ENCODE results near the gene GJC3.
"Not testable (repeated sequence)": the region's sequence is repeated elsewhere in the genome, so short reads cannot be mapped to it uniquely, and the experiment has no call there.

The GJC3 gene

DNA sequence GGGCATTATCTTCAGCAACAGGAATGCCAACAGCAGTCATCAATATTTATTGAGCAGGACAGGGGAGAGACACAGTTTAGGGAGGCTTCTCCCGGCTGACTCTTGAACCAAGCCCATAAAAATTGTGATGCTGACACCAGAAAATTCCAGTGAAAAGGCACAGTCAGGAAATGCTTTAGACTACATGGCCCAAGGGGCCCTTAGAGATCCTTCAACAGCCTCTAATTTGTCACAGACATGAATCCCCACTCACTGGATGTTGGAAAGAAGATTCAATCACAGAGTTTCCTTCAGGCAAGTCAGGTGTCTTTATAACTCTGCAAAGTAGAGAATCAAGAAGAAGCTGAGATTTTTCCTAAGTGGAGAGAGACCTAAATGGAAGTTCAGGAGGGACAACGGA lies 1.2 kb downstream of the GJC3 start:
- DNase-seq = no peak

DNA sequence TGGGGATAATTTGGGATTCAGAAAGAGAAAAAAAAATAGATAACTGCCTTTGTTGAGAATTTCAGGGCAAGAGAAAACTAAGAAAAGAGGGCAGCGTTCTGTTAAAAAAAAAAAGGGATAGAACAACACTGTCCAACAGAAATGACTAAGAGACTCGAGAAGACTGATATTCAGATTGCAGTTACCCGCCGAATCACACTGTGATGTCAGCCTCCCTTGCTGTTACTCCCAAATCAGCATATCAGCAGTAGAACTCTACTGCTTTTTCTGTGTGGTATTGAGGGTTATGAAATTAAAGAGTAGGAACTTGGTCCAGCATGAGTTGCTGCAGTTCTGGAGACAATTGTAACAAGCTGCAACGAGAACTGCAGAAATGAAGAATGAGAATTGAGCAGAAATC lies 1.9 kb downstream of the GJC3 start:
- DNase-seq = no peak

DNA sequence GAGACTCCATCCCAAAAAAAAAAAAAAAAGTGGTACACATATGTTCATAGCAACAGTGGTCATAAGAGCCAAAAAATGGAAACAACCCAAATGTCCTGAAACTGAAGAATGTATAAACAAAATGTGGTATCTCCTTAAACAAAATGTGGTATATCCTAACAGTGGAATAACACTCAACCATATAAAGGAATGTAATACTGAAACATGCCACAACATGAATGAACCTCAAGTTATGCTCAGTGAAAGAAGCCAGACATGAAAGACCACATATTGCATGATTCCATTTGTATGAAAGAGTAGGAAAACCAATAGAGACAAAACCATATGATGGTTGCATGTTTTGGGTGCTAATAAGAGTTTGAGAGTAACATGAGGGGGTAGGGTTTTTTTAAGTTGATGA lies 3.1 kb downstream of the GJC3 start:
- no peak for DNase-seq

DNA sequence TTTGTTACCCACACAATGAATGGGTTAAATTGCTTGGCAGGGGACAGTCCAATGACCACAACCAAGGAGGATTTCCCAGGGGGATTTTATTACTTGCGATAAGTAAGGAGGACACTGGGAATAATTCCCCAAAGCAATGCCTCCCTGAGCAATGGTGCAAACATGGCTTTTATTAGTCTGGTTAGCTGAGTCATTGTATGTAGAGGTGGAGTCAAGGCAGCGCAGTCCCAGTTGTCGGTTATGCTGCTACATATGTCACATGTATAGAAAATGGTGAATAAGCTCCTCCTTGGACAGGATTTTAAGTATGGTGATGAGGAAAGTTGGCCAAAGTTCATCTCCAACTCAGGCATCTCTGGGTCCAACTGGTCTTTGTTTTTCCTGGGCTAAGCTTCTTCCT lies 6.2 kb downstream of the GJC3 start:
- no peak for DNase-seq

DNA sequence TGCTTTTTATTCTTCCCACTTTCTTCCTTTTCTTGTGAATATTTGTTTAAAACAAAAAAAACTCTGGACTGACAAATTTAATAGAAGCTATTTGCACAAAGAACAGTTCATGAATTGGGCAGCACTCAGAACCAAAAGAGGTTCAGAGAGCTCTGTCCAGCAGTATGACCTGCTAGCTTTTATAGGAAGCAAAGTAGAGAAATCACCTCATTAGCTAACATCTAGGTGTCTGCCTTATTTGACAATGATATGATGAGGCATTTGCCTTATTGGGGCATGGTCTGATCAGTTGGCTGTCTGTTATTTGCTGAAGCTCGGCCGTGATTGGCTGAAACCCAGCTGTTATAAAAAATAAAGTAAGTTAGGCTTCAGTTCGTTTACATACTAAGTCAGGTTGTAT lies 9.3 kb downstream of the GJC3 start:
- DNase-seq = no peak

DNA sequence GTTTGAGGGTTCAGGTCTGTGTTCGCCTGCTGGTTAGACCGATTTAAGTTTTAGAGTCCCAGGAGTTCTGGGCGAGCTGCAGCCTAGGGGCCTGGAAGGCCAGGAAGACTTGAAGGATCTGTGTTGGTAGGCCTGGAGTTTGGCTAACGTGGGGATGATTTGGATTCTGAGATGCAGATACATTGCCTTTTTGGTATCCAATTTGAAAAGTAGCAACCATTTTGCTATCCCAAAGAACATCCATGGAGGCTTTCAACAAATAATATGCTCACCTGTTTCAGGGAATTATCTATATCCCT lies 9.7 kb downstream of the GJC3 start:
- no peak for DNase-seq

DNA sequence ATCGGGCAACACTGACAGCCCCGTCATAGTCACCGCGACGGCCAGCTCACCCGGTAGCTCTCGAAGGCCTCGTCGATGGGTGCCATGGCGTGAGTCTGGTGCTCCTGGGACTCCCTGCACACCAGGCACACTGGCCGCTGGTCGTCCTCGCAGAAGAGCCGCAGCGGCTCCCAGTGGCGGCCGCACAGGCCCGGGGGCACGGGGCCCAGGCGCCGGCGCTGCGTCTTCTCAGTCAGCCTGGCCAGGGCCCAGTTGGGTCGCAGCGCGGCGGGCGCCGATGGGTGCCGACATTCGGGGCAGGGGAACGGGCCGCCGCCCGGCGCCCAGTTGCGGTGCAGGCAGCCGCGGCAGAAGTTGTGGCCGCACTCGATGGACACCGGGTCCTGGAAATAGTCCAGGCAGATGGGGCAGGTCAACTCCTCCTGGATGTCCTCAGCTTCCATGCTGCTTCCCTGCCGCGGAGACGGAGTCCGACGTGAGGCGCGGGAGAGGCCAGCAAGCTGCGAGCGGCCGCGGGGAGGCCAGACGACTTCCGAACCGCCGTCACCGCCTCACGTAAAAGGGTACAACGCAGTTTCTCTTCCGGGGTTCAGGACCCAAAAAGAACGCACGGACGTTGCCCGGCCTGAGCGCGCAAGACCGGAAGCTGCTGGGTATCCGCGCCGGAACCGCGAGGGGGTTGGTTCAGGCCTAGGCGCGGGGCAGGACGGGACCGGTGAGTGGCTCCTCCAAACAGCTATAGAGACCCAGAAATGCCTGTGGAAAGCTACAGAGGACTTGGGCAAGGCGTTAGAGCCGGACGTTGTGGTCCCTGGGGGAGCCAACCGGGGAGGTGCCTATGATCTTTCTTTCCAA lies 10.2 kb downstream of the GJC3 start, which contains the start of gene TRIM4:
Gene TRIM4, minus strand, starts transcription at position 572 of the 855 bp plus-strand sequence. Its CDS starts 129 bp downstream, at position 443.
- peak; percentile 78 to 95 (median 87) for DNase-seq

DNA sequence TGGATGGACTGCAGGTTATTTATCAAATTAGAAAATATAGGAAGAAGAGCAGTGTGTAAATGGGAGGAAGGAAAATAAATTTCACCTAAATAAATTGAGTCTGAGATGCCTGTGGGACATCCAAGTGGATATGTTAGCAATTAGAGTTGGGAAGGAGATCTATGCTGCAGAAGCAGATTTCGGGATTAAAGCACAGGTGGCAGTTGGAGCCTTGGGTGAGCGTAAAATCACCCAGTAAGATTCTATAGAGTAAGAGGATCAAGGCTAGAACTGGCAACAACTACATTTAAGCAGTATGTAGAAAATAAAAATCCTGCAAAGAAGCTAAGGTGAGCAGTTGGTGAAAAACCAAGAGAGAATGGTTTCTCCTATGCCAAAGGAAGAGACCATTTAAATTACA lies 18.4 kb downstream of the GJC3 start:
- no peak for DNase-seq

DNA sequence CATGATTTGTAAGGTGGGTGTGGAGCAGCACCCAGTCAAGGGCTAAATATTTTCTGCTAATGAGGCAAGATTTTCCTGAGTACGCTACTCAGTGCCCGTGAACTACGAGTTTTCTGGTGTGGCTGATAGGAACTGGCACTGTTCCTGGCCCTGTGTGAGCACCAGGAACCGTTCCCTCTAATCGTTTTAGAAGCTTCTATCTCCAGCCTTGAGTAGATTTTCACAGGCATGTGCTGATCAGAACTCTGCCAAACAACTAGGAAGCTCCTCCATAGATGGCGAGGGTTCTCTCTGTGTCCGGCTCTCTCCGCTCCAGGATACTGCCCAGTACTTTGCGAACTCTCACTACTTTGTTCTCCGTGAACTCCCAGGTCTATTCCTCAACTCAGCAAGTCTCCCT lies 27.8 kb downstream of the GJC3 start:
- DNase-seq = no peak

DNA sequence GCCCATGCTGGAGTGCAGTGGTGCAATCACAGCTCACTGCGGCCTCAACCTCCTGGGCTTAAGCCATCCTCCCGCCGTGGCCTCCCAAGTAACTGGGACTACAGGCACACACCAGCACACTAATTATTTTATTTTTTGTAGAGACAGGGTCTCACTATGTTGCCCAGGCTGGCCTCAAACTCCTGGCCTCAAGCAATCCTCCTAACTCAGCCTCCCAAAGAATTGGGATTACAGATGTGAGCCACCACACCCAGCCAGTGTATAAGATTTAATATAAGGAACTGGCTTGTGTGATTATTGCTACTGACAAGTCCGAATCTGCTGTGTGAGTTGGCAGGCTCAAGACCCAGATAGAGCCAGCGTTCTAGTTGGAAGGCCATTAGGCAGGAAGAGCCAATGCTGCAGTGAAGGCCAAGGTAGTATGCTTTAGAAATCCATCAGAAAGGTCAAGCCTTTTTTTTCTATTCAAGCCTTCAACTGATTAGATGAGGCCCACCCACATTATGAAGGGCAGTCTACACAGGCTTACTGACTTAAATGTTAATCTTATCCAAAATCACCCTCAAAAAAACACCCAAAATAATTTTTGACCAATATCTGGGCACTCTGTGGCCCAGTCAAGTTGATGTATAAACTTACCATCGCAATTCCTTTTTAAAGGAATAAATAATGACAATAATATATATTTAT lies 29.4 kb downstream of the GJC3 start:
- no peak for DNase-seq

DNA sequence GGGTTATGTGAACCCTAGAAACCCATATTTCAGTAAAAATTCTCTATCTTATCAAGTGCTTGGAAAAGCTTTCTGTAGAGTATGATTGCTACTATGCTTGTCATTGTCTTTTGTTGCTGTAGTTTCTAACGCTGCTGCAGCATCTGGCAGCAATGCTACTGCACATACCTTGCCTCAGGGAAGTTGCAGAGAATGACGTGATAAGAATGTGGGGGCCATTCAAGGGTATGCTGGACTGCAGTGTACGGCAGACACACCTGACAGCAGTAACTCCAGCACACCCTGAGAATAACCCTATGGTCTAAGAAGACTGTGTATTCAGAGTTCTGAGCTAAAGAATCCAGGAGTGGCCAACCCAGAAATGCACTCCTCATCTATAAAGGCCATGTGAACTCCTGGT lies 30.6 kb downstream of the GJC3 start:
- DNase-seq = no peak

DNA sequence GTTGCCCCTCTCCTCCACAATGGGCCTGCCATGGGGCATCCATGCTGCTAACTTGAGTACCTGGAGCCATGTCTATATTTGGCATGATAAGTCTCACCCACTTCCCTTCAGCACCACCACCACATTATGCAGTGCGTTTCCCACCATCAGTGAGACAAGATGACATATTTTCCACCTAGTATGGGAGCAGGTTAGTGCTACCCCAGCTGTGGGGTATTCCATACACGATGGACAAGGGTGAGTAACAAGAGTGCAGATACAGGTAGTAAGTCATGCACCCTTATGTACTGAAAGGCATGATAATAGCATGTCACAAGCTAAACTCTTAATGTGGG lies 31.4 kb downstream of the GJC3 start:
- DNase-seq = no peak

DNA sequence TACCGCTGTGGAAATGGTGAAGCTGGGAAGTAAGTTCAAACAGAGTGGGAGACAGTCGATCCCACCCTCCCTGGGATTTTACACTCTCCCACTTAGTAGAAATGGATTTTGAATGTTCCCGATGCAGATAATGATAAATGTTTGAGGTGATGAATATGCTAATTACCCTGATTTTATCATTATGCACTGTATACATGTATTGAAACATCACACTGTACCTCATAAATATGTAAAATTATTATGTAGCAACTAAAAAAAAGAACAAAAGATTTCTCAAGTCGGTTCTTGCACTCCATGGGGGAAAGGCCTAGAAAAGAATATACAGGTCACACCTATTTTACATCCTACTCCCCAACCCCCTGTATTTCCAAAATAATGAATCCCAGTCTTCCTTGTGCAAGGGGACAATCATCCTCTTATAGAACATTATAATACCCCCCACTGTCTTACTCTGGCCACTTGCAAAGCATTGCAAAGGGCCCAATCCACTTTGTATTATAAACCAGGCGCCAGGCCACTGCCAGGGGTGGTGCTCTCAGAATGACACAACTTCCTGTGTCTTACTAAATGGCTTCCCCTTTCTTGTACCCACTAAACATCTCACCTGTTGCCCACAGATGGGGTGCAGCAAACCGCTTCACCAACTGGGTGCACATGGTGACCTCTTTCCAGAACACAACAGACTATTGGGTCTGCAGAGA lies 31.9 kb downstream of the GJC3 start:
- DNase-seq = peak in 1 of 14 donors; percentile 3

DNA sequence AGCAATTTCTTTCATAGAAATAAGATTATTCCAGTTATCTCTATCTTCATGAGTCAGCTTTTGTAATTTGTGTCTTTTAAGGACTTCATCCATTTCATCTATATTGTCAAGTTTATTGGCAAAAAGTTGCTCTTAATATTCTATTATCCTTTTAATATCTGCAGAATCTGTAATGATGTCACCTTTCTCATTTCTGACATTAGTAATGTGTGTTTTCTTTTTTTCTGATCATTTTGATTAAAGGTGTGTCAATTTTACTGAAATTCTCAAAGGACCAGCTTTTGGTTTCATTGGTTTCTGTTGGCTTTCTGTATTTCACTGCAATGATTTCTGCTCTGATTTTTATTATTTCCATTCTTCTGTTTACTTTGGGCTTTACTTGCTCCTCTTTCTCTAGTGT lies 34.7 kb downstream of the GJC3 start:
- DNase-seq = no peak

DNA sequence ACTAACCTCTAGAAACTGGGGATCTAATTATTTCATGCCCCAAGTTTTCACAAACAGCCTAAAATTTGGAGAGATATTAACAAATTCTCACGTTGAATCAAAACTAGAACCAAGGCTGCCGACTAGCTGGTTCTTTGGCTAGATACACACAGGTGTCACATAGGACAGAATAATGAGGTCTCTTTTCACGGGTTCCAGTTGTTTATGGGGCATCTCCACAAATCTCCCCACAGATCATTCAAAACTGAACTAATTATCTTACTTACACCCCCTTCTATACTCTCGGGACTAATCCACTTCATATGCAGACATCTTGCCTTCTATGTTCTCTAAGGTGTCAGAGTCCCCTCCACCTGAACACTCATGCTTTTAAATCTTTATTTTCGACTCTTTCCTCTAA lies 36.1 kb downstream of the GJC3 start:
- DNase-seq = no peak

DNA sequence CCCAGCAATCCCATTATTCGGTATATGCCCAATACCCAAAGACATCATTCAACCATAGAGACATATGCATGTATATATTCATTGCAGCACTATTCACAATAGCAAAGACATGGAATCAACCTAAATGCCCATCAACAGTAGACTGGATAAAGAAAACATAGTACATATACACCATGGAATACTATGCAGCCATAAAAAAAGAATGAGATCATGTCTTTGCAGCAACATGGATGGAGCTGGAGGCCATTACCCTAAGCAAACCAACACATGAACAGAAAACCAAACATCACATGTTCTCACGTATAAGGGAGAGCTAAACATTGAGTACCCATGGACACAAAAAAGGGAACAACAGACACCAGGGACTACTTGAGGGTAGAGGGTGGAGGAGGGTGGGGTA lies 39.1 kb downstream of the GJC3 start:
- not testable (repeated sequence) for DNase-seq

DNA sequence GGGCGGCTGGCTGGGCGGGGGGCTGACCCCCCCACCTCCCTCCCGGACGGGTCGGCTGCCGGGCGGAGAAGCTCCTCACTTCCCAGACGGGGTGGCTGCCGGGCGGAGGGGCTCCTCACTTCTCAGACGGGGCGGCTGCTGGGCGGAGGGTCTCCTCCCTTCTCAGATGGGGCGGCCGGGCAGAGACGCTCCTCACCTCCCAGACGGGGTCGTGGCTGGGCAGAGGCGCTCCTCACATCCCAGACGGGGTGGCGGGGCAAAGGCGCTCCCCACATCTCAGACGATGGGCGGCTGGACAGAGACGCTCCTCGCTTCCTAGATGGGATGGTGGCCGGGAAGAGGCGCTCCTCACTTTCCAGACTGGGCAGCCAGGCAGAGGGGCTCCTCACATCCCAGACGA lies 41.1 kb downstream of the GJC3 start:
- DNase-seq = not testable (repeated sequence)

DNA sequence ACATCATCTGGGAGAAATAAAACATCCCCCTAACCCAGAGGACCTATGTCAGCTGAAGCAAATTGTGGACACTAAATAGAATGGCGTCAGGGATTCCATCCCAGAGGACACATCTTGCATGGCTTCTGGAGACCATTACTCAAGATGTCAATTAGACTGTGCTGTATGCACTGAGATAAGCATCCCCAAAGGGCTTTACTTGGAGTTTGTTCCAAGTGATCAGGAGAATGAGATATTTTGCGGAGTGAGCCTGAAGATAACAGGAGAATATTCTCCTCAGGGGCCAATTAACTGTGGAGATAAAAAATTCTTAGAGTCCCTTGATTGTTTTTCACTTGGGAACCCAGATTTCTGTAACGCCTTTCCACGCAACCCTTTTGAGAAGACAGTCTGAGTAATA lies 48.0 kb downstream of the GJC3 start:
- DNase-seq = no peak

DNA sequence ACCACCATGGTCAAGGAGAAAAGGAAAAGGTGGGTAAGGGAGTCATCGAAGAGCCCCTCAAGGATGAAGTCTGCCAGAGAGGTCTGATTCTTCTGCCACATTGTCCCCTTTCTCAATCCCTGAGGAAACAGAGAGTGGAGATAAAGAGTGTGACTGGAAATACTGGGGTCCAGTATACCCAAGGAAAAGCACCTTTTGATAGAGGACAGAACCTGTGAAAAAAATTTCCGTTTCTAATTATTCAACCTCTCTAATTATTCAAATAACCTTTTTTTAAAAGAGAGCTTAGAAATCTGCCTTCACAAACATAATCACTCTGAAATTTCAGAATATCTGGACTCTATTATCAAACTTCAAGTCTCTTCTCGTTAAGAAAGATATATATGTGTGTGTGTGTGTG lies 52.5 kb downstream of the GJC3 start, which contains the start of gene OR2AE1:
Gene OR2AE1, minus strand, starts transcription at position 101 of the 400 bp plus-strand sequence. Its CDS starts 0 bp downstream, at position 101.
- DNase-seq = no peak

DNA sequence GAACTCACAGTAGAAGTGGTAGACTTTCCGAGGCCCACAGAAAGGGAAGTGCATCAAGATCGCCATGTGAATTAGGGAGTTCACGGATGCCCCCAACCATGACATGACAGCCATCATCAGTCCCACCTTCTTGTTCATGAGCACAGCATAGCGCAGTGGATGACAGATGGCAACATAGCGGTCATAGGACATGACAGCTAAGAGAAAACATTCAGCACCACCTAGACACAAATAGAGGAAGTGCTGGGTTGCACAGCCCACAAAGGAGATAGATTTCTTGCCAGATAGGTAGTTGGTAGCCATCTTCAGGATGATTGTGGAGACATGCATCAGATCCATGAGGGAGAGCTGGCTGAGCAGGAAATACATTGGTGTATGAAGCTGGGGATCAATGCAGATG lies 52.9 kb downstream of the GJC3 start:
- DNase-seq = no peak
